ENCODE data around the gene C3orf52. TPM values are rescaled to one million over a fixed set of nuclear protein-coding genes. Genes with fewer than 3 reads are reported as not detected.

C3orf52 gene
- total RNA-seq, 1 experiment from 2014 or later = 14.3 TPM

- H3K9me3 Mint-ChIP-seq = no peaks in the 10 kb centered on the region
- no peaks in the 10 kb centered on the region for H3K27me3 Mint-ChIP-seq (ENCODE audit: low read depth)
- H3K27ac Mint-ChIP-seq = no peak overlapping the region
- ATAC-seq (no peak), DNase-seq (ENCODE audit: low spot score) (no peak)
- ChIA-PET CTCF (interaction anchor here (8.7 kb wide), 1 partner anchor 11 kb away, joined by 73 read pairs; no protein-coding TSS in a partner anchor), POLR2A (no interaction called here)
- TF ChIP-seq RELA (CRISPR knock-in tag; IDR thresholded peaks at IDR 0.05; ENCODE audit: borderline replicate concordance) (no peak), MYBL2 (CRISPR knock-in tag; IDR thresholded peaks at IDR 0.05) (no peak), E2F4 (CRISPR knock-in tag; IDR thresholded peaks at IDR 0.05; ENCODE audit: borderline replicate concordance, low read depth) (no peak), GRHL2 (CRISPR knock-in tag; IDR thresholded peaks at IDR 0.05; ENCODE audit: insufficient replicate concordance, severe bottlenecking) (no peak)
- H3K4me1 Mint-ChIP-seq = peaks cover 53% of the 10 kb centered on the region
- H3K36me3 Mint-ChIP-seq = peaks cover 10% of the 10 kb centered on the region; the same call in 1 of the 2 replicates
- no peak overlapping the region for H3K4me3 Mint-ChIP-seq
Measured at GRCh38 chr3:112122870-112123269, 36.7 kb downstream of the C3orf52 start.

- Mint-ChIP-seq H3K4me1 (peaks cover 54% of the 10 kb centered on the region), H3K36me3 (peaks cover 3% of the 10 kb centered on the region; the same call in 1 of the 2 replicates), H3K9me3 (no peaks in the 10 kb centered on the region), H3K27me3 (ENCODE audit: low read depth) (no peaks in the 10 kb centered on the region), H3K27ac (no peak overlapping the region), H3K4me3 (no peak overlapping the region)
- TF ChIP-seq ATF6 (CRISPR knock-in tag; IDR thresholded peaks at IDR 0.05) (no peak), E2F4 (CRISPR knock-in tag; IDR thresholded peaks at IDR 0.05; ENCODE audit: borderline replicate concordance, low read depth) (no peak), PRDM15 (CRISPR knock-in tag; IDR thresholded peaks at IDR 0.05) (no peak), ZBTB21 (CRISPR knock-in tag; IDR thresholded peaks at IDR 0.05; ENCODE audit: borderline replicate concordance) (no peak), CREB1 (CRISPR knock-in tag; IDR thresholded peaks at IDR 0.05) (no peak), NR1H2 (CRISPR knock-in tag; IDR thresholded peaks at IDR 0.05) (no peak), PREB (CRISPR knock-in tag; IDR thresholded peaks at IDR 0.05; ENCODE audit: borderline replicate concordance) (no peak)
- ATAC-seq (no peak), DNase-seq (ENCODE audit: low spot score) (no peak)
- CTCF ChIA-PET = interaction anchor here (8.7 kb wide), 1 partner anchor 12 kb away, joined by 73 read pairs; no protein-coding TSS in a partner anchor
- POLR2A ChIA-PET = interaction anchor here (0.6 kb wide), 1 partner anchor 199 kb away, joined by 3 read pairs; no protein-coding TSS in a partner anchor
Measured at GRCh38 chr3:112123548-112123947, 37.4 kb downstream of the C3orf52 start.

All from WTC11 (cell line).